ENCODE measurements around the gene SCYL1.

Gene SCYL1

DNA sequence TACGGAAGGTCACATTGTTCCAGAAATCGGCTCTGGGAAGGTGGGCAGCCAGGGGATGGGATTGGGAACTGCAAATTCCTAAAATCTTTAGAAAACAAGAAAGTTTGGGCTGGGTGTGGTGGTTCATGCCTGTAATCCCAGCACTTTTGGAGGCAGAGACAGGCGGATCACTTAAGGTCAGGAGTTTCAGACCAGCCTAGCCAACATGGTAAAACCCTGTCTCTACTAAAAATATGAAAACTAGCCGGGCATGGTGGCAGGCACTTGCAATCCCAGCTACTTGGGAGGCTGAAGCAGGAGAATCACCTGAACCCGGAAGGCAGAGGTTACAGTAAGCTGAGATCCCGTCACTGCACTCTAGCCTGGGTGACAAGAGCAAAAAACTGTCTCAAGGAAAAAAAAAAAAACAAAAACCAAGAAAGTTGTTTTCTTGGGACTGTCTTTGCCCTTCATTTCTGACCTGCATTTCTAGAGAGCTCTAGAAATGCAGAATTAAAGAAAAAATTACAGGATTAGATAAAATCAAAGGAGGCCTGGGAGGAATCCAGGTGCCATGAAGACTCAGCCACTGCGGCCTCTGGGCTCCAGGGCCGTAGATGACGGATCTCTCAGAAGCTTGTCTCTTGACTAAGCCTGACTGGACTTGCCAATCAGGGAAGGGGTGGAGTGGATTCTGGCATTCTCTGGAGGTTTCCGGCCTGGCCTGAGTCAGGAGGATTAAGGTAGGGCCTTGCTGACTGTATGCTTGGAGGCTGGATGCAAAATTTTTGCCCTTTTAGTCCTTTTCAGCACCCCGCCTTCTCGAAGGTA, 31.3 kb upstream of the SCYL1 start:
- no peak for DNase-seq

DNA sequence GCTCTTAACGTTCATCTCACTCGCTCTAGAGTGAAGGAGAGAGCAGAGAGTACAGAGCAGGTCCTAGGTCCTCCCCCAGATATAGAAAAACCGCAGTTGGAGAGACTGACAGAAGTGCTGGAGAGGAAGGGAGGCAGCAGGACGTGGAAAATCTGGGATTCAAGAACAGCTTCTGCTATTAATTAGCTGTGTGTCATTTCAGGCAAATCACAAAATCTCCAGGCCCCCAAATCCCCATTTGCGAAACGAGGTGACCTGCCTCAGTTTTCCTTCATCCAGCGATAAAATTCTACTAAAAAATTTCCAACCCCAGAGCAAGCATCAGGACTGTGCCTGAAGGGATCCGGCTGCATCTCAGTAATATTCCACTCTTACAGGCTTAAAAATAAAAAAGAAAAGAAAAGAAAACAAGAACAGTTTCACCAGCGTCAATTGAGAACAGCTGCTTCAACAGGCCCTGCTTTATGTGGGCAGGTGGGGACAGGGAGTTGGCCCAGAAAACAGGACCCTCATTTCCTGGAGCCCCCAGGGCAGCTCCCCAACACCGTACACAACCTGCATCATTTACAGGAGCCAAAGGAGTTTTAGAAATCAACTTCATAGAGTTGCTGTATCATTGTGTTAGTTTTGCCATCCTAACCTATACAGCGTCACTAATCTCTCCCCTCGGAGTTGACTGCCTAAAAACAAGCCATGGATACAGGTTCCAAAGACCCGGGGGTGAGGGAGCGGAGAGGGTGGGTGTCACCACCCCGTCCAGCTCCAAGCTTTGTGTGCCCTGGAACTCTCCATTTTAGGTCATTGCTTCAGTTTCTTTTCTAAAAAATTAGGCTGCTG, 28.4 kb upstream of the SCYL1 start:
- no peak for DNase-seq

DNA sequence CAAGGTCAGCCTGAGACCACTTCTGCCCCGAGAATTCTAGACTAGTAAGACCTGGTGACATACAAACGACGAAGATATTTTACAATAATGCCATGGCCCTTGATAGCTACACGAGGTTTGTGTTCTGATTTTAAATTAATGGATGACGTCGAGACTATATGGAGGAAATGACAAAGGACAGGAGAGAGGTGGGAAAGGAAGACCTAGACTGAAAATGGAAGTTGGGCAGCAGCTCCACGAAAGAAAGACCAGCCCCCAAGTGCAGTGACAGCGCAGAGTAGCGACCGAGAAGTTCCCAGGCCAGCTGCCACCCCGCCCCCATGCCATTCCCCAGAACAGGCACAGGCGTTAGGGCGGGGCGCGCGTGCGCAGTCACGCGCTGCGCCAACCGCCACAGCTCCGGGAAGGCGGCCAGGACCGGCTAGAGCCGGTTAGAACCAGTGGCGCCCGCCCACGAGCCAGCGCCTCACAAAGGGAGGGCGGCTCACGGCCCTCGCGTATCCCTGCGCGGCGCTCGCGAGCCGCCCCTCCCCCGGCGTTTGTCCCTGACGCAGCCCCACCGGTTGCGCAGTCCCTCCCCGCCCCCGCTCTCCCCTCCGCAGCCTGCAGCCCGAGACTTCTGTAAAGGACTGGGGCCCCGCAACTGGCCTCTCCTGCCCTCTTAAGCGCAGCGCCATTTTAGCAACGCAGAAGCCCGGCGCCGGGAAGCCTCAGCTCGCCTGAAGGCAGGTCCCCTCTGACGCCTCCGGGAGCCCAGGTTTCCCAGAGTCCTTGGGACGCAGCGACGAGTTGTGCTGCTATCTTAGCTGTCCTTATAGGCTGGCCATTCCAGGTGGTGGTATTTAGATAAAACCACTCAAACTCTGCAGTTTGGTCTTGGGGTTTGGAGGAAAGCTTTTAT, 27.5 kb upstream of the SCYL1 start:
- DNase-seq = peak; percentile 95

DNA sequence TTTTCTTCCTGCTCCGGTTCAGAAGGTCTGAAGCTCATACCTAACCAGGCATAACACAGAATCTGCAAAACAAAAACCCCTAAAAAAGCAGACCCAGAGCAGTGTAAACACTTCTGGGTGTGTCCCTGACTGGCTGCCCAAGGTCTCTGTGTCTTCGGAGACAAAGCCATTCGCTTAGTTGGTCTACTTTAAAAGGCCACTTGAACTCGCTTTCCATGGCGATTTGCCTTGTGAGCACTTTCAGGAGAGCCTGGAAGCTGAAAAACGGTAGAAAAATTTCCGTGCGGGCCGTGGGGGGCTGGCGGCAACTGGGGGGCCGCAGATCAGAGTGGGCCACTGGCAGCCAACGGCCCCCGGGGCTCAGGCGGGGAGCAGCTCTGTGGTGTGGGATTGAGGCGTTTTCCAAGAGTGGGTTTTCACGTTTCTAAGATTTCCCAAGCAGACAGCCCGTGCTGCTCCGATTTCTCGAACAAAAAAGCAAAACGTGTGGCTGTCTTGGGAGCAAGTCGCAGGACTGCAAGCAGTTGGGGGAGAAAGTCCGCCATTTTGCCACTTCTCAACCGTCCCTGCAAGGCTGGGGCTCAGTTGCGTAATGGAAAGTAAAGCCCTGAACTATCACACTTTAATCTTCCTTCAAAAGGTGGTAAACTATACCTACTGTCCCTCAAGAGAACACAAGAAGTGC, 26.7 kb upstream of the SCYL1 start:
- peak; percentile 54 for DNase-seq

DNA sequence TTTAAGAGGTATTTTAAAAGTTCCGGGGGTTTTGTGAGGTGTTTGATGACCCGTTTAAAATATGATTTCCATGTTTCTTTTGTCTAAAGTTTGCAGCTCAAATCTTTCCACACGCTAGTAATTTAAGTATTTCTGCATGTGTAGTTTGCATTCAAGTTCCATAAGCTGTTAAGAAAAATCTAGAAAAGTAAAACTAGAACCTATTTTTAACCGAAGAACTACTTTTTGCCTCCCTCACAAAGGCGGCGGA, 26.2 kb upstream of the SCYL1 start:
- no peak for DNase-seq

DNA sequence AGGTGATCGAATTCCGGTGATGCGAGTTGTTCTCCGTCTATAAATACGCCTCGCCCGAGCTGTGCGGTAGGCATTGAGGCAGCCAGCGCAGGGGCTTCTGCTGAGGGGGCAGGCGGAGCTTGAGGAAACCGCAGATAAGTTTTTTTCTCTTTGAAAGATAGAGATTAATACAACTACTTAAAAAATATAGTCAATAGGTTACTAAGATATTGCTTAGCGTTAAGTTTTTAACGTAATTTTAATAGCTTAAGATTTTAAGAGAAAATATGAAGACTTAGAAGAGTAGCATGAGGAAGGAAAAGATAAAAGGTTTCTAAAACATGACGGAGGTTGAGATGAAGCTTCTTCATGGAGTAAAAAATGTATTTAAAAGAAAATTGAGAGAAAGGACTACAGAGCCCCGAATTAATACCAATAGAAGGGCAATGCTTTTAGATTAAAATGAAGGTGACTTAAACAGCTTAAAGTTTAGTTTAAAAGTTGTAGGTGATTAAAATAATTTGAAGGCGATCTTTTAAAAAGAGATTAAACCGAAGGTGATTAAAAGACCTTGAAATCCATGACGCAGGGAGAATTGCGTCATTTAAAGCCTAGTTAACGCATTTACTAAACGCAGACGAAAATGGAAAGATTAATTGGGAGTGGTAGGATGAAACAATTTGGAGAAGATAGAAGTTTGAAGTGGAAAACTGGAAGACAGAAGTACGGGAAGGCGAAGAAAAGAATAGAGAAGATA, 25.7 kb upstream of the SCYL1 start, which contains the start of gene MALAT1:
Gene MALAT1, plus strand, starts transcription at position 69 of the 736 bp plus-strand sequence.
- peak; percentile 94 for DNase-seq

DNA sequence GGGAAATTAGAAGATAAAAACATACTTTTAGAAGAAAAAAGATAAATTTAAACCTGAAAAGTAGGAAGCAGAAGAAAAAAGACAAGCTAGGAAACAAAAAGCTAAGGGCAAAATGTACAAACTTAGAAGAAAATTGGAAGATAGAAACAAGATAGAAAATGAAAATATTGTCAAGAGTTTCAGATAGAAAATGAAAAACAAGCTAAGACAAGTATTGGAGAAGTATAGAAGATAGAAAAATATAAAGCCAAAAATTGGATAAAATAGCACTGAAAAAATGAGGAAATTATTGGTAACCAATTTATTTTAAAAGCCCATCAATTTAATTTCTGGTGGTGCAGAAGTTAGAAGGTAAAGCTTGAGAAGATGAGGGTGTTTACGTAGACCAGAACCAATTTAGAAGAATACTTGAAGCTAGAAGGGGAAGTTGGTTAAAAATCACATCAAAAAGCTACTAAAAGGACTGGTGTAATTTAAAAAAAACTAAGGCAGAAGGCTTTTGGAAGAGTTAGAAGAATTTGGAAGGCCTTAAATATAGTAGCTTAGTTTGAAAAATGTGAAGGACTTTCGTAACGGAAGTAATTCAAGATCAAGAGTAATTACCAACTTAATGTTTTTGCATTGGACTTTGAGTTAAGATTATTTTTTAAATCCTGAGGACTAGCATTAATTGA, 25.0 kb upstream of the SCYL1 start:
- DNase-seq = no peak

DNA sequence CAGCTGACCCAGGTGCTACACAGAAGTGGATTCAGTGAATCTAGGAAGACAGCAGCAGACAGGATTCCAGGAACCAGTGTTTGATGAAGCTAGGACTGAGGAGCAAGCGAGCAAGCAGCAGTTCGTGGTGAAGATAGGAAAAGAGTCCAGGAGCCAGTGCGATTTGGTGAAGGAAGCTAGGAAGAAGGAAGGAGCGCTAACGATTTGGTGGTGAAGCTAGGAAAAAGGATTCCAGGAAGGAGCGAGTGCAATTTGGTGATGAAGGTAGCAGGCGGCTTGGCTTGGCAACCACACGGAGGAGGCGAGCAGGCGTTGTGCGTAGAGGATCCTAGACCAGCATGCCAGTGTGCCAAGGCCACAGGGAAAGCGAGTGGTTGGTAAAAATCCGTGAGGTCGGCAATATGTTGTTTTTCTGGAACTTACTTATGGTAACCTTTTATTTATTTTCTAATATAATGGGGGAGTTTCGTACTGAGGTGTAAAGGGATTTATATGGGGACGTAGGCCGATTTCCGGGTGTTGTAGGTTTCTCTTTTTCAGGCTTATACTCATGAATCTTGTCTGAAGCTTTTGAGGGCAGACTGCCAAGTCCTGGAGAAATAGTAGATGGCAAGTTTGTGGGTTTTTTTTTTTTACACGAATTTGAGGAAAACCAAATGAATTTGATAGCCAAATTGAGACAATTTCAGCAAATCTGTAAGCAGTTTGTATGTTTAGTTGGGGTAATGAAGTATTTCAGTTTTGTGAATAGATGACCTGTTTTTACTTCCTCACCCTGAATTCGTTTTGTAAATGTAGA, 24.3 kb upstream of the SCYL1 start:
- DNase-seq = no peak

DNA sequence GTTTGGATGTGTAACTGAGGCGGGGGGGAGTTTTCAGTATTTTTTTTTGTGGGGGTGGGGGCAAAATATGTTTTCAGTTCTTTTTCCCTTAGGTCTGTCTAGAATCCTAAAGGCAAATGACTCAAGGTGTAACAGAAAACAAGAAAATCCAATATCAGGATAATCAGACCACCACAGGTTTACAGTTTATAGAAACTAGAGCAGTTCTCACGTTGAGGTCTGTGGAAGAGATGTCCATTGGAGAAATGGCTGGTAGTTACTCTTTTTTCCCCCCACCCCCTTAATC, 23.8 kb upstream of the SCYL1 start:
- DNase-seq = no peak

DNA sequence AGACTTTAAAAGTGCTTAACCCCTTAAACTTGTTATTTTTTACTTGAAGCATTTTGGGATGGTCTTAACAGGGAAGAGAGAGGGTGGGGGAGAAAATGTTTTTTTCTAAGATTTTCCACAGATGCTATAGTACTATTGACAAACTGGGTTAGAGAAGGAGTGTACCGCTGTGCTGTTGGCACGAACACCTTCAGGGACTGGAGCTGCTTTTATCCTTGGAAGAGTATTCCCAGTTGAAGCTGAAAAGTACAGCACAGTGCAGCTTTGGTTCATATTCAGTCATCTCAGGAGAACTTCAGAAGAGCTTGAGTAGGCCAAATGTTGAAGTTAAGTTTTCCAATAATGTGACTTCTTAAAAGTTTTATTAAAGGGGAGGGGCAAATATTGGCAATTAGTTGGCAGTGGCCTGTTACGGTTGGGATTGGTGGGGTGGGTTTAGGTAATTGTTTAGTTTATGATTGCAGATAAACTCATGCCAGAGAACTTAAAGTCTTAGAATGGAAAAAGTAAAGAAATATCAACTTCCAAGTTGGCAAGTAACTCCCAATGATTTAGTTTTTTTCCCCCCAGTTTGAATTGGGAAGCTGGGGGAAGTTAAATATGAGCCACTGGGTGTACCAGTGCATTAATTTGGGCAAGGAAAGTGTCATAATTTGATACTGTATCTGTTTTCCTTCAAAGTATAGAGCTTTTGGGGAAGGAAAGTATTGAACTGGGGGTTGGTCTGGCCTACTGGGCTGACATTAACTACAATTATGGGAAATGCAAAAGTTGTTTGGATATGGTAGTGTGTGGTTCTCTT, 23.2 kb upstream of the SCYL1 start:
- no peak for DNase-seq

DNA sequence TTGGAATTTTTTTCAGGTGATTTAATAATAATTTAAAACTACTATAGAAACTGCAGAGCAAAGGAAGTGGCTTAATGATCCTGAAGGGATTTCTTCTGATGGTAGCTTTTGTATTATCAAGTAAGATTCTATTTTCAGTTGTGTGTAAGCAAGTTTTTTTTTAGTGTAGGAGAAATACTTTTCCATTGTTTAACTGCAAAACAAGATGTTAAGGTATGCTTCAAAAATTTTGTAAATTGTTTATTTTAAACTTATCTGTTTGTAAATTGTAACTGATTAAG, 22.7 kb upstream of the SCYL1 start:
- no peak for DNase-seq

DNA sequence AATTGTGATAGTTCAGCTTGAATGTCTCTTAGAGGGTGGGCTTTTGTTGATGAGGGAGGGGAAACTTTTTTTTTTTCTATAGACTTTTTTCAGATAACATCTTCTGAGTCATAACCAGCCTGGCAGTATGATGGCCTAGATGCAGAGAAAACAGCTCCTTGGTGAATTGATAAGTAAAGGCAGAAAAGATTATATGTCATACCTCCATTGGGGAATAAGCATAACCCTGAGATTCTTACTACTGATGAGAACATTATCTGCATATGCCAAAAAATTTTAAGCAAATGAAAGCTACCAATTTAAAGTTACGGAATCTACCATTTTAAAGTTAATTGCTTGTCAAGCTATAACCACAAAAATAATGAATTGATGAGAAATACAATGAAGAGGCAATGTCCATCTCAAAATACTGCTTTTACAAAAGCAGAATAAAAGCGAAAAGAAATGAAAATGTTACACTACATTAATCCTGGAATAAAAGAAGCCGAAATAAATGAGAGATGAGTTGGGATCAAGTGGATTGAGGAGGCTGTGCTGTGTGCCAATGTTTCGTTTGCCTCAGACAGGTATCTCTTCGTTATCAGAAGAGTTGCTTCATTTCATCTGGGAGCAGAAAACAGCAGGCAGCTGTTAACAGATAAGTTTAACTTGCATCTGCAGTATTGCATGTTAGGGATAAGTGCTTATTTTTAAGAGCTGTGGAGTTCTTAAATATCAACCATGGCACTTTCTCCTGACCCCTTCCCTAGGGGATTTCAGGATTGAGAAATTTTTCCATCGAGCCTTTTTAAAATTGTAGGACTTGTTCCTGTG, 22.1 kb upstream of the SCYL1 start:
- DNase-seq = no peak

DNA sequence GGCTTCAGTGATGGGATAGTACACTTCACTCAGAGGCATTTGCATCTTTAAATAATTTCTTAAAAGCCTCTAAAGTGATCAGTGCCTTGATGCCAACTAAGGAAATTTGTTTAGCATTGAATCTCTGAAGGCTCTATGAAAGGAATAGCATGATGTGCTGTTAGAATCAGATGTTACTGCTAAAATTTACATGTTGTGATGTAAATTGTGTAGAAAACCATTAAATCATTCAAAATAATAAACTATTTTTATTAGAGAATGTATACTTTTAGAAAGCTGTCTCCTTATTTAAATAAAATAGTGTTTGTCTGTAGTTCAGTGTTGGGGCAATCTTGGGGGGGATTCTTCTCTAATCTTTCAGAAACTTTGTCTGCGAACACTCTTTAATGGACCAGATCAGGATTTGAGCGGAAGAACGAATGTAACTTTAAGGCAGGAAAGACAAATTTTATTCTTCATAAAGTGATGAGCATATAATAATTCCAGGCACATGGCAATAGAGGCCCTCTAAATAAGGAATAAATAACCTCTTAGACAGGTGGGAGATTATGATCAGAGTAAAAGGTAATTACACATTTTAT, 21.4 kb upstream of the SCYL1 start:
- no peak for DNase-seq

DNA sequence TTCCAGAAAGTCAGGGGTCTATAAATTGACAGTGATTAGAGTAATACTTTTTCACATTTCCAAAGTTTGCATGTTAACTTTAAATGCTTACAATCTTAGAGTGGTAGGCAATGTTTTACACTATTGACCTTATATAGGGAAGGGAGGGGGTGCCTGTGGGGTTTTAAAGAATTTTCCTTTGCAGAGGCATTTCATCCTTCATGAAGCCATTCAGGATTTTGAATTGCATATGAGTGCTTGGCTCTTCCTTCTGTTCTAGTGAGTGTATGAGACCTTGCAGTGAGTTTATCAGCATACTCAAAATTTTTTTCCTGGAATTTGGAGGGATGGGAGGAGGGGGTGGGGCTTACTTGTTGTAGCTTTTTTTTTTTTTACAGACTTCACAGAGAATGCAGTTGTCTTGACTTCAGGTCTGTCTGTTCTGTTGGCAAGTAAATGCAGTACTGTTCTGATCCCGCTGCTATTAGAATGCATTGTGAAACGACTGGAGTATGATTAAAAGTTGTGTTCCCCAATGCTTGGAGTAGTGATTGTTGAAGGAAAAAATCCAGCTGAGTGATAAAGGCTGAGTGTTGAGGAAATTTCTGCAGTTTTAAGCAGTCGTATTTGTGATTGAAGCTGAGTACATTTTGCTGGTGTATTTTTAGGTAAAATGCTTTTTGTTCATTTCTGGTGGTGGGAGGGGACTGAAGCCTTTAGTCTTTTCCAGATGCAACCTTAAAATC, 20.8 kb upstream of the SCYL1 start:
- no peak for DNase-seq

DNA sequence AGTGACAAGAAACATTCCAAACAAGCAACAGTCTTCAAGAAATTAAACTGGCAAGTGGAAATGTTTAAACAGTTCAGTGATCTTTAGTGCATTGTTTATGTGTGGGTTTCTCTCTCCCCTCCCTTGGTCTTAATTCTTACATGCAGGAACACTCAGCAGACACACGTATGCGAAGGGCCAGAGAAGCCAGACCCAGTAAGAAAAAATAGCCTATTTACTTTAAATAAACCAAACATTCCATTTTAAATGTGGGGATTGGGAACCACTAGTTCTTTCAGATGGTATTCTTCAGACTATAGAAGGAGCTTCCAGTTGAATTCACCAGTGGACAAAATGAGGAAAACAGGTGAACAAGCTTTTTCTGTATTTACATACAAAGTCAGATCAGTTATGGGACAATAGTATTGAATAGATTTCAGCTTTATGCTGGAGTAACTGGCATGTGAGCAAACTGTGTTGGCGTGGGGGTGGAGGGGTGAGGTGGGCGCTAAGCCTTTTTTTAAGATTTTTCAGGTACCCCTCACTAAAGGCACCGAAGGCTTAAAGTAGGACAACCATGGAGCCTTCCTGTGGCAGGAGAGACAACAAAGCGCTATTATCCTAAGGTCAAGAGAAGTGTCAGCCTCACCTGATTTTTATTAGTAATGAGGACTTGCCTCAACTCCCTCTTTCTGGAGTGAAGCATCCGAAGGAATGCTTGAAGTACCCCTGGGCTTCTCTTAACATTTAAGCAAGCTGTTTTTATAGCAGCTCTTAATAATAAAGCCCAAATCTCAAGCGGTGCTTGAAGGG, 20.0 kb upstream of the SCYL1 start:
- DNase-seq = no peak

DNA sequence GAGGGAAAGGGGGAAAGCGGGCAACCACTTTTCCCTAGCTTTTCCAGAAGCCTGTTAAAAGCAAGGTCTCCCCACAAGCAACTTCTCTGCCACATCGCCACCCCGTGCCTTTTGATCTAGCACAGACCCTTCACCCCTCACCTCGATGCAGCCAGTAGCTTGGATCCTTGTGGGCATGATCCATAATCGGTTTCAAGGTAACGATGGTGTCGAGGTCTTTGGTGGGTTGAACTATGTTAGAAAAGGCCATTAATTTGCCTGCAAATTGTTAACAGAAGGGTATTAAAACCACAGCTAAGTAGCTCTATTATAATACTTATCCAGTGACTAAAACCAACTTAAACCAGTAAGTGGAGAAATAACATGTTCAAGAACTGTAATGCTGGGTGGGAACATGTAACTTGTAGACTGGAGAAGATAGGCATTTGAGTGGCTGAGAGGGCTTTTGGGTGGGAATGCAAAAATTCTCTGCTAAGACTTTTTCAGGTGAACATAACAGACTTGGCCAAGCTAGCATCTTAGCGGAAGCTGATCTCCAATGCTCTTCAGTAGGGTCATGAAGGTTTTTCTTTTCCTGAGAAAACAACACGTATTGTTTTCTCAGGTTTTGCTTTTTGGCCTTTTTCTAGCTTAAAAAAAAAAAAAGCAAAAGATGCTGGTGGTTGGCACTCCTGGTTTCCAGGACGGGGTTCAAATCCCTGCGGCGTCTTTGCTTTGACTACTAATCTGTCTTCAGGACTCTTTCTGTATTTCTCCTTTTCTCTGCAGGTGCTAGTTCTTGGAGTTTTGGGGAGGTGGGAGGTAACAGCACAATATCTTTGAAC, 19.2 kb upstream of the SCYL1 start:
- DNase-seq = no peak
